ENCODE results near the gene OTUD3.
"Not testable (repeated sequence)": the region's sequence is repeated elsewhere in the genome, so short reads cannot be mapped to it uniquely, and the experiment has no call there.

Gene OTUD3

DNA sequence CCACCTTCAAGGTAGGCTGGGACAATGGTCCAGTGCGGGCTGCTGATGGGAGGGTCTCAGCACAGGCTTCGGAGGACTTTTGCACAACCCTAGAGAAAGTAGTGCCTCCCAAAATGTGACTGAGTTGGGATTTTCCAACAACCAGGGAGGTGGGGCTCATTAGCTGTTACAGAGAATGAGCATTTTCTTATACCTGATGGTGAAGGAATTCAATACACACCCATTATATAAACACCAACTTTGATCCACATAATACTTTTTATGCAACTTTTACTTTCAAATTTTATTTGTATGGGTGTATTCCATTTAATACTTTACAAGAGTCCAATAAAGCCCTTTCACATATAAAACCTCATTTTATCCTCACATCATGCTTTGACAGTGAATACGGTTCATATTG, 35.9 kb upstream of the OTUD3 start:
- H3K27ac ChIP-seq, result no peak overlapping the region
- no peak for TF ChIP-seq ZFX (IDR thresholded peaks at IDR 0.05; ENCODE audit: borderline replicate concordance)
- TF ChIP-seq, protein P1, sequence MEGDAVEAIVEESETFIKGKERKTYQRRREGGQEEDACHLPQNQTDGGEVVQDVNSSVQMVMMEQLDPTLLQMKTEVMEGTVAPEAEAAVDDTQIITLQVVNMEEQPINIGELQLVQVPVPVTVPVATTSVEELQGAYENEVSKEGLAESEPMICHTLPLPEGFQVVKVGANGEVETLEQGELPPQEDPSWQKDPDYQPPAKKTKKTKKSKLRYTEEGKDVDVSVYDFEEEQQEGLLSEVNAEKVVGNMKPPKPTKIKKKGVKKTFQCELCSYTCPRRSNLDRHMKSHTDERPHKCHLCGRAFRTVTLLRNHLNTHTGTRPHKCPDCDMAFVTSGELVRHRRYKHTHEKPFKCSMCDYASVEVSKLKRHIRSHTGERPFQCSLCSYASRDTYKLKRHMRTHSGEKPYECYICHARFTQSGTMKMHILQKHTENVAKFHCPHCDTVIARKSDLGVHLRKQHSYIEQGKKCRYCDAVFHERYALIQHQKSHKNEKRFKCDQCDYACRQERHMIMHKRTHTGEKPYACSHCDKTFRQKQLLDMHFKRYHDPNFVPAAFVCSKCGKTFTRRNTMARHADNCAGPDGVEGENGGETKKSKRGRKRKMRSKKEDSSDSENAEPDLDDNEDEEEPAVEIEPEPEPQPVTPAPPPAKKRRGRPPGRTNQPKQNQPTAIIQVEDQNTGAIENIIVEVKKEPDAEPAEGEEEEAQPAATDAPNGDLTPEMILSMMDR (IDR thresholded peaks at IDR 0.05), result no peak

DNA sequence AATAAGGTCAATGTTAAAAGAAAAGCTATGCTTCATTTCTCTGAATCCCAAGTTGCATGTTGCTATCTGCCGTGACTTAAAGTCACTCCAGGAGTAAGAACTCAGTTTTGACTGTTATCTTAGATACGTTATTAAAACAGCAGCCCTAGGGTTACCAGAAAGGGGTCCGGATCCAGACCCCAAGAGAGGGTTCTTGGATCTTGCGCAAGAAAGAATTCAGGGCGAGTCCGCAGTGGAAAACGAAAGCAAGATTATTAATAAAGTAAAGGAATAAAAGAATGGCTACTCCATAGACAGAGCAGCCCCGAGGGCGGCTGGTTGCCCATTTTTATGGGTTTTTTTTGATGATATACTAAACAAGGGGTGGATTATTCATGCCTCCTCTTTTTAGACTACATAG, 34.9 kb upstream of the OTUD3 start:
- not testable (repeated sequence) for H3K27ac ChIP-seq

DNA sequence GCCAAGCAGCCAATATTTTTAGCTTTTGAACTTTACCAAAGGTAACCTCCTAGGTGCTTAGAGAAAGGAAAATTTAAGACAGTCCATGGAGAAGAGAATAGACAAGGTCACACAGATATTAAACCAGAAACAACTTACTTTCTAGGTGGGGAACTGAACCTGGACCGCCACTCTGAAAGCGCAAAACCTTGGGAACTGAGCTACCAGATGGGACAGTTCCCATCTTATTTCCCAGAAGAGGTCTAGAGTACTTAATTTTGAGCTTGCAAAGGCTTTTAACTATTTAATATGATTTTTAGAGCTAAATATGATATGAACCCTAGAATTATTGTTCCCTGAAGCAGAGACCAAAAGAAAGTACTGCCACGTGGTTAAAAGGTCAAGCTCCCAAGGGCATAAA, 32.9 kb upstream of the OTUD3 start:
- H3K27ac ChIP-seq, result not testable (repeated sequence)

DNA sequence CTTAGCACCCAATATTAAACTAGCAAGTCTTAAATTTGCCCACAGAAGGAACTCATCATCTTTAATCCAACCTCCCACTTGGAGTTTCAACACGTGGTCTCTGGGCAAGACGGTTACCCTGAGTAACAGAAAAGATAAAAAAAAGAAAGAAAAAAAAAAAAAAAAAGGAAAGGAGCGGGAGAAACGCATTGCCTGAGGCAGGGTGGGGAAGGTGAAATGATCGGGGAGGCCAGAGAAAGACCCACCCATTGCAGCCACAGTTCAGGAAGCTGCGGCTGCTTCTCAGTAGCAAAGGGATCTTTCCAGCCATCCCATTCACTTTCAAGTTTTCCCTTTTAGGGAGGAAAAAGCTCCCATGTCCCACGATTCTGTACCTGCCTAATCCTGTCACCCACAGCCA, 32.0 kb upstream of the OTUD3 start:
- TF ChIP-seq, protein P1 (IDR thresholded peaks at IDR 0.05), result no peak
- TF ChIP-seq ZFX (IDR thresholded peaks at IDR 0.05; ENCODE audit: borderline replicate concordance), result no peak
- no peak overlapping the region for H3K27ac ChIP-seq

DNA sequence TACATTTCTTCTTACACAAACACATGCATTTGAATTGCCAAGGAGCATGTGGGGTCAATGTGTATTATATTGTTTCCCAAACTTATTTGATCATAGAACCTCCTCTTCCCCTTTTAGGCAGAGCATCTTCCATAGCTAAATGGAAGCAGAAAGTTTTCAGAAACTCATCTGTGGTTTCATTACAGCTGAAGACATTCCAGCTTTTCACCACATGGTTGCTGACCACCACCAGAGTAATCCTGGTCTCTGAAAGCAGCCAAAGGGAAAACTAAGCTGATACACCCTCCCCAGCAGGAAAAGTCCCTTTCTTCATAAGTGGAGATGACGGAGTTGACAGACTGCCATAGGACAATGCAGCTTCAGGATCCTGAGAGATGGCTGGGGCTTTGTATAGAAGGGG, 30.2 kb upstream of the OTUD3 start:
- H3K27ac ChIP-seq, result no peak overlapping the region
- TF ChIP-seq ZFX (IDR thresholded peaks at IDR 0.05; ENCODE audit: borderline replicate concordance), result no peak
- TF ChIP-seq, protein P1 (IDR thresholded peaks at IDR 0.05), result no peak

DNA sequence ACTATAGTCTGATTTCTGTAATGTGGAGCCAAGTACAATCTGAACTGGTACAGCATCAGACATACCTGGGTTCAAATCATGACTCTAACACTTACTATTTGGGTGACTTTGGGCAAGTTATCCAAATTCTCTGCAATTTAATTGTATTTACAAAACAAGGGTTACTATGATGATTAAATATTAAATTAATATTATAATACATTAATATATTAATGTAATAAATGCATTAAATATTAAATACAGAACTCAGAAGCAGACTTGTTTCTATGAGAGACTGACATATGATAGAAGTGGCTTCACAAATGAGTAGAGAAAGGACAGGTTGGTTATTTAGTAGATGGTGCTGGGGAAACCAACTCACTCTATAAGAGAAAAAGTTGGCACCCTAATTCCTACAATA, 27.3 kb upstream of the OTUD3 start:
- TF ChIP-seq ZFX (IDR thresholded peaks at IDR 0.05; ENCODE audit: borderline replicate concordance), result no peak
- no peak overlapping the region for H3K27ac ChIP-seq

DNA sequence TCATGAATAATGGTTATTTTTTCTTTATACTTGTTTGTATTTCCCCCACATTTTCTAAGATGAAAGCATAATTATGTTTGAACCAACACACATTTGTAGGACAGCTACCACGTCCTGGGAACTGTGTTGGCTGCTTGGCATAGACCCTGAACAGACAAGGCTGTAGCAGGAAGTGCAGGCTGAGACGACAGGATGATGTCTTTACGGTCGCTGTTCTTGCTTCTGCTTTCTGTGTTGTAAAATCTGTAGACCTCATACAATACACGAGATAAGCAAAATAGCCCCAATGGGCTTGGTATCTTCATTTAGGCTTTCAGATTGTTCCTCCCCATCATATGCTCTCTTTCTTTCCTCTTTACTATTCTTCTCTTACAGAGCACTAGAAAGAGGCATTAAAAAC, 23.3 kb upstream of the OTUD3 start:
- no peak for TF ChIP-seq ZFX (IDR thresholded peaks at IDR 0.05; ENCODE audit: borderline replicate concordance)
- TF ChIP-seq, protein P1 (IDR thresholded peaks at IDR 0.05), result no peak
- no peak overlapping the region for H3K27ac ChIP-seq

DNA sequence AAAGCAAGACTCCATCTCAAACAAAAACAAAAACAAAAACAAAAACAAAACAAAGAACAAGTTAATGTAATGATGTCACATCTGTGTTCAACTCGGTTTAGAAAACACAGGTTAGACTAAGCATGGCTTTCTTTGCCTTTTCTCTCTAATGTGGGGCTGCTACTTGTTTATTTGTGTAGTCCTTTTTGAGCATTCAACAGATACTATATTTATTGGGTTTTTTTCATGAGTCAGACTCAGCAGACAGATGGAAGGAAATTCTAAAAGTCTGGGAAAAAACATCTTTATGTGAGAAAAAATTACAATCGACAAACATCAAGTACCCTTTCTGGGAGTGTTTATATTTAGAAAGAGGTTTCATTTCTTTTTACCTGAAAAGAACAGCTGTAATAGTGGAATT, 22.3 kb upstream of the OTUD3 start:
- no peak overlapping the region for H3K27ac ChIP-seq
- no peak for TF ChIP-seq ZFX (IDR thresholded peaks at IDR 0.05; ENCODE audit: borderline replicate concordance)
- TF ChIP-seq, protein P1 (IDR thresholded peaks at IDR 0.05), result no peak

DNA sequence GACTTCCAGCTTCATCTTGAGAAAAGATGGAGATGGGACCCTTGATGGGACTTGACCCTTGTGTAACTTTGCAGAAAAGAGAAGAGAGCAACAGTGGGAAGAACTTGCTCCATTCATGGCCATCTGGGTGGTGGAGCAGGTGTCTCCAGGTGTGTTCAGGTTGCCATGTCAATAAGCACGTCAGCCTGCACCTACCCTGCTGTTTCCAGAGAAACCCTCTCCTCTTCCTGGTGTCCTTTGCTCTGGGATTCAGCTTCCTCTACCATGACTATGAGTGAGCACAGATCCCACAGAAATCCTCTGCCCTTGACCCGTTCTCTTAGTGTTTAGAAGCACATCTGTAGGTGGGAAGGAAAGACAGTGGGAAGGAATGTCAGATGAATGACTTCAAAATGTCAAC, 21.8 kb upstream of the OTUD3 start:
- no peak overlapping the region for H3K27ac ChIP-seq
- no peak for TF ChIP-seq ZFX (IDR thresholded peaks at IDR 0.05; ENCODE audit: borderline replicate concordance)
- TF ChIP-seq, protein P1 (IDR thresholded peaks at IDR 0.05), result no peak

All from 22Rv1 (cell line).